ENCODE data around the gene FEM1A. TPM values are rescaled to one million over a fixed set of nuclear protein-coding genes. Genes with fewer than 3 reads are reported as not detected.
"Not testable (repeated sequence)": the region's sequence is repeated elsewhere in the genome, so short reads cannot be mapped to it uniquely, and the experiment has no call there.

The FEM1A gene
- total RNA-seq, 1 donor from 2014 or later: 10.6 TPM

GRCh38 chr19:4814625-4815425 is 23.3 kb downstream of the FEM1A start:
- DNase-seq (ENCODE audit: low spot score): no peak

GRCh38 chr19:4815426-4816201 is 24.1 kb downstream of the FEM1A start:
- peak; percentile 93 for DNase-seq (ENCODE audit: low spot score)

GRCh38 chr19:4816202-4816949 is 24.8 kb downstream of the FEM1A start:
- no peak for DNase-seq (ENCODE audit: low spot score)

GRCh38 chr19:4816950-4817278 is 25.4 kb downstream of the FEM1A start:
- no peak for DNase-seq (ENCODE audit: low spot score)

- DNase-seq (ENCODE audit: low spot score): no peak
Measured at GRCh38 chr19:4817467-4818277, 26.1 kb downstream of the FEM1A start.

GRCh38 chr19:4821265-4821664 is 29.7 kb downstream of the FEM1A start:
- DNase-seq (ENCODE audit: low spot score): no peak

- not testable (repeated sequence) for DNase-seq (ENCODE audit: low spot score)
Measured at GRCh38 chr19:4822354-4822753, 30.8 kb downstream of the FEM1A start.

- DNase-seq (ENCODE audit: low spot score): no peak
Measured at GRCh38 chr19:4823577-4823976, 32.0 kb downstream of the FEM1A start.

GRCh38 chr19:4829001-4829712 is 37.6 kb downstream of the FEM1A start:
- DNase-seq (ENCODE audit: low spot score): no peak

- DNase-seq (ENCODE audit: low spot score): no peak
Measured at GRCh38 chr19:4830332-4830731, 38.8 kb downstream of the FEM1A start.

- no peak for DNase-seq (ENCODE audit: low spot score)
Measured at GRCh38 chr19:4830768-4831265, 39.3 kb downstream of the FEM1A start.

GRCh38 chr19:4831304-4831978 is 39.9 kb downstream of the FEM1A start, which contains the start of gene TICAM1:
Gene TICAM1 (minus strand): TSS chr19:4831712. CDS start chr19:4818377, 13,335 bp downstream.
- DNase-seq (ENCODE audit: low spot score): peak; percentile 71

- DNase-seq (ENCODE audit: low spot score): not testable (repeated sequence)
Measured at GRCh38 chr19:4831979-4832340, 40.4 kb downstream of the FEM1A start.

GRCh38 chr19:4832776-4833175 is 41.2 kb downstream of the FEM1A start:
- DNase-seq (ENCODE audit: low spot score): no peak

GRCh38 chr19:4839192-4839591 is 47.7 kb downstream of the FEM1A start:
- no peak for DNase-seq (ENCODE audit: low spot score)

GRCh38 chr19:4843647-4843965 is 52.1 kb downstream of the FEM1A start:
- DNase-seq (ENCODE audit: low spot score): no peak

- no peak for DNase-seq (ENCODE audit: low spot score)
Measured at GRCh38 chr19:4844348-4845179, 53.0 kb downstream of the FEM1A start.

- DNase-seq (ENCODE audit: low spot score): not testable (repeated sequence)
Measured at GRCh38 chr19:4845975-4846374, 54.4 kb downstream of the FEM1A start.

Measured in umbilical cord (tissue), 2 donors.